ENCODE data around the gene AFAP1L2.

Gene AFAP1L2

DNA sequence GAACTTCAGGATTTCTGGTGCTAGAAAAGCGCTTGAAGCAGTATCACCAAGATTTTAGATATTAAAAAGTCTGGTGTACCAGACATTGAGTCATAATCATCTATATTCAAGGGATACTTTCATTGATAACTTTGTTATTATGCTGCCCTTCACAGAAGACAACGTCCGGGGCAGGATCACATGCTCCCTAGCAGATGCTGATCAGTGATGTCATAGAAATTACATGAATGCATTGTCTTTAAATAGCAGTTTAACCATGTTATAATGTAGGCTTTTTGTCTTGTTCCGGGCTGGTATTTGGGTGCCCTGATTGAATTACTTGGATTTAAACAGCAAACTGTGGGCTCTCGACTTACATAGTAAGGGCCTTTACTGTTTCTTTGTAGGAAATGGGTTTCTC lies 111.2 kb downstream of the AFAP1L2 start:
- DNase-seq, result no peak

DNA sequence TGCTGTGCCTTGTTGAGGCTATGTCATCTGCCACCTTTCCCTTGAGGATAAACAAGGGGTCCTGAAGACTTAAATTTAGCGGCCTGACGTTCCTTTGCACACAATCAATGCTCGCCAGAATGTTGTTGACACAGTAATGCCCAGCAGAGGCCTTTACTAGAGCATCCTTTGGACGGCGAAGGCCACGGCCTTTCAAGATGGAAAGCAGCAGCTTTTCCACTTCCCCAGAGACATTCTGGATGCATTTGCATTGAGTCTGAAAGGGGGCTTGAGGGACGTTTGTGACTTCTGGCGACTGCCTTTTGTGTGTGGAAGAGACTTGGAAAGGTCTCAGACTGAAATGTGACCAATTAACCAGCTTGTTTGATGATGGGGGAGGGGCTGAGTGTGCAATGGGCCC lies 112.8 kb downstream of the AFAP1L2 start:
- no peak for DNase-seq

DNA sequence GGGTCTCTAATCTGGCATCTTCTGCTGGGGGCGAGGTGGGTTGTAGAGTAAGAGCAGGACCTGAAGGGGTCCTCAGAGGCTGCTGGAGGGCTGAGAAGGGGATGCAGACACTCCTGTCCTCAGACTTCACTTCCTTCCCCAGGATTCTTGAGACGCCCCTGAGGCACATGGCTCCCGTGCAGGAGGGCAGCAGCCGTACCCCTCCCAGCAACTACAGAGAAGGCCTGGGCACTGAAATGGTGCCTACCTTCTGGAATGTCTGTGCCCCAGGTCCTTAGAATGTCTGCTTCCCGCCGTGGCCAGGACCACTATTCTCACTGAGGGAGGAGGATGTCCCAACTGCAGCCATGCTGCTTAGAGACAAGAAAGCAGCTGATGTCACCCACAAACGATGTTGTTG lies 113.2 kb downstream of the AFAP1L2 start:
- DNase-seq, result no peak

DNA sequence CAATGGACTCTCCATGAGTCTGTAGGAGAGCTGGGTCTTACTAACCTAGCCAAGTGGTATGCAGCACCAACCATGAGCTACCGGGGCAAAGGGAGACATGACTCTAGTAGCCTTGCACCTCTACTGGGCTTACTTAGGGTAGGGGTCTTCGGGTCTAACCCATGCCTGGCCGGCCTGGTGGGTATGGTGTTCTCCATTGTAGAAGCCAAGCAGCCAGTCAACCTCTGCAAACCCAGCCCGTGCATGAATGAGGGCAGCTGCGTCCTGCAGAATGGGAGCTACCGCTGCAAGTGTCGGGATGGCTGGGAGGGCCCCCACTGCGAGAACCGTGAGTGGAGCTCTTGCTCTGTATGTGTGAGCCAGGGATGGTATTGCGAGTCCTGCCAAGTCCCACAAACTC lies 114.3 kb downstream of the AFAP1L2 start:
- no peak for DNase-seq

DNA sequence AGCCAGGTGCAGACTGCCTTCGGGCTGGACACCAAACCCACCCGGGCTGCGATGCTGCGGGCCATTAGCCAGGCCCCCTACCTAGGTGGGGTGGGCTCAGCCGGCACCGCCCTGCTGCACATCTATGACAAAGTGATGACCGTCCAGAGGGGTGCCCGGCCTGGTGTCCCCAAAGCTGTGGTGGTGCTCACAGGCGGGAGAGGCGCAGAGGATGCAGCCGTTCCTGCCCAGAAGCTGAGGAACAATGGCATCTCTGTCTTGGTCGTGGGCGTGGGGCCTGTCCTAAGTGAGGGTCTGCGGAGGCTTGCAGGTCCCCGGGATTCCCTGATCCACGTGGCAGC lies 115.2 kb downstream of the AFAP1L2 start:
- no peak for DNase-seq

DNA sequence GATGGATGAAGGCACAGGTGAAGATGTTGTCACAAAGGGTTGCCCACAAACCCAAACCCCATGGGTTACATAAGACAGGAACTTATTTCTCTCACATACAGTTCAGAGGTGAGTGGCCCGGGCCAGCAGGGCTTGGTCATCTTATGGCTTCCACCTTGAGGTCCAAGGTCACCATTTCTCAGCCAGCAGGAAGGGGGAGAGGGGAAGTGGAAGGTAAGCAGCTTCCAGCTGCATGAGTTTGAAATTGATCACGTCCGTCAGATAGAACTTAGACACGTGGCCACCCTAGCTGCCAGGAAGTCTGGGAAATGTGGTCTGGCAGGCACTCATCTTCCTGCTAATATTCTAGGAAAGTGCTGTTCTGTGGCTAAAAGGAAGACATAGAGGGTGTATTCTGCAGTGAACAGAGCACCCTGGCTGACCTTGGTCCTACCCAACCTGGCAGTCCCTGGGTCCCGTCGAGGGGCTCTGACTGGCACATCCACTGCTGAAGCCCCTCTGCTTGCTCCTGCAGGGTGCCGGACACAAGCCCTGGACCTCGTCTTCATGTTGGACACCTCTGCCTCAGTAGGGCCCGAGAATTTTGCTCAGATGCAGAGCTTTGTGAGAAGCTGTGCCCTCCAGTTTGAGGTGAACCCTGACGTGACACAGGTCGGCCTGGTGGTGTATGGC lies 115.7 kb downstream of the AFAP1L2 start:
- no peak for DNase-seq

DNA sequence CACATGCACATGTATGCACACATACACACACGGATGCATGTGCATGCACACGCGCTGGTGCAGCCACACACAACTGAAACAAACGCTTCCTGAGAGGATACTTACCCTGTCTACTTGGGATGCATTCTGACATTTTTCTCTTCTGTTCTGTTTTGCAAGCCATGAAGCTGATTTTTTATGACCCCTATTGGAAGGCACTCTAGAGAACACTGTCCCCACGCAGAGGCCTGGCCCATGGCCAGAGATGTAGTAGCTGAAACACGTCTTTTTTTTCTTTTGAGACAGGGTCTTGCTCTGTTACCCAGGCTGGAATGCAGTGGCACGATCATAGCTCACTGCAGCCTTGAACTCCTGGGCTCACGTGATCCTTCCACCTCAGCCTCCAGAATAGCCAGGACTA lies 117.4 kb downstream of the AFAP1L2 start:
- DNase-seq, result no peak

DNA sequence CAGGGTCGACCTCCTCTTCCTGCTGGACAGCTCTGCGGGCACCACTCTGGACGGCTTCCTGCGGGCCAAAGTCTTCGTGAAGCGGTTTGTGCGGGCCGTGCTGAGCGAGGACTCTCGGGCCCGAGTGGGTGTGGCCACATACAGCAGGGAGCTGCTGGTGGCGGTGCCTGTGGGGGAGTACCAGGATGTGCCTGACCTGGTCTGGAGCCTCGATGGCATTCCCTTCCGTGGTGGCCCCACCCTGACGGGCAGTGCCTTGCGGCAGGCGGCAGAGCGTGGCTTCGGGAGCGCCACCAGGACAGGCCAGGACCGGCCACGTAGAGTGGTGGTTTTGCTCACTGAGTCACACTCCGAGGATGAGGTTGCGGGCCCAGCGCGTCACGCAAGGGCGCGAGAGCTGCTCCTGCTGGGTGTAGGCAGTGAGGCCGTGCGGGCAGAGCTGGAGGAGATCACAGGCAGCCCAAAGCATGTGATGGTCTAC lies 118.3 kb downstream of the AFAP1L2 start:
- no peak for DNase-seq

DNA sequence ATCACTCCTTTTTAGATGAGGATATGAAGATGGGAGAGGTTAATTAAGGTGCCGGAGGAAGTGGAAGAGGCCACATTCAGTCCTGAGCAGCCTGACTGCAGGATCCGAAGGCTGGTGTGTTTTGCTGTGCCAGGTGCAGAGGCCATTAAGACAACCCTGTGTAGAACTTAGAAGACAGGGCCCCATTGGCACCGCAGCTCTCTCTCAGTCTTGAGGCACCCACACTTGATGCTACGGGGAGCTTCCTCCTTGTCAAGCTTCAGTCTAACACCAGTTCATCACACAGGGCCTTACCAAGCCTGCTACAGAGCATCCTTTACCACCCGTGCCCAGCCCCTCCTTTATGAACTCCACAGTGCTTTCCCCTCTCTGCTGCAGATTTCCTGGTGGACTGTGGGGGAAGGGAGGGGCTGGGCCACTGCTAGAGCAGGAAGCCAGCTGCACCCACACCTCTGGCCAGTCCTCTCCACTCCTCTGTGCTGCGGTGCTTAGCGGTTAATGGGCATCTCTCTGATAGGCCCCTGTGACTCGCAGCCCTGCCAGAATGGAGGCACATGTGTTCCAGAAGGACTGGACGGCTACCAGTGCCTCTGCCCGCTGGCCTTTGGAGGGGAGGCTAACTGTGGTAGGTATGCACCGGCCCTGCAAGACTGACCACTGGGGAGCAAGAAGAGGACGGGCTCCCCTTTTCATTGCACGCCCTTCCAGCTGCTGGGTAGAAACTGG lies 119.8 kb downstream of the AFAP1L2 start:
- no peak for DNase-seq

DNA sequence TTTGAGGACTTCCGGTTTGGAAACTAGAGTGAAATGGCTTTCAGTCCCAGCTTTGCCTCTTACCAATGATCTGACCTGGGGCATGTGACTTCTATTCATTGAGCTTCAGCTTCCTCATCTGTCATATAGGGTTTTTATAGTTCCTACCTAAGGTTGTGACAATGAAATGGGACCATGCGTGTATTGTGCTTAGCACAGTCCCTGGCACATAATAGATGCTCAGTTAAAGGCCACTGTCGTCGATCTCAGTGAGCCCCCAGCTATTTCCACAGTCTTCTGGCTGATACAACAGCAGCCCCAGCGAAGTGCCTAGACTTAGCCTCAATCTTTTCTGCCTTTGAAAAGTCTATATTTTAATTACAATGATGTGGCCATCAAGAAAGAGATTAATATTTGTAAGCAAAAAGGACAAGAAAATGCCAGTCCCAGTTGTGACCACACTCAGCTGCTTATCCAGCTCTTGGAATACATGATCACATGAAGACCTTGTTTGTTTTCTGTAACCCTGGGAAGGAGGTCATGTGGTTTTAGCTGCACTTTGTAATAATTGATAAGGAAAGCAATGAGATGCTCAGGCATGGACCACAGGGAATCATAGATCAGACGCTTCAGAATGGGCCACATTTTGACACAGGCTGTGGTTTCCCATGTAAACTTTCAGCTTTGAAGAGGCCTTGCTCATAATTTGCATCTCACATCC lies 120.6 kb downstream of the AFAP1L2 start:
- DNase-seq, result no peak

DNA sequence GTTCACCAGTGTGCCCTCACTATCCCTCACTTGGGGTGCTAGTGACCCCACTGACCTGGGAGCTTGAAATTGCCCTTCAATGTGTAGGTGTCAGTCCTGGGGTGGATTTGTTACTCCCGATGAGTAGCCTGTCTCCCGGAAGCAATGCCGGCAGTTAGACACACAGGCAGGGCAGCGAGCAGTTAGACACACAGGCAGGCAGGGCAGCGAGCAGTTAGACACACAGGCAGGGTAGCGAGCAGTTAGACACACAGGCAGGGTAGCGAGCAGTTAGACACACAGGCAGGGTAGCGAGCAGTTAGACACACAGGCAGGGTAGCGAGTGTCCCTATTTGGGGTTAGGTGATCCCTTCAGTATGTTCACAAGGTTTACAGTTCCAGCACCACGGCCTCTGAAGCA lies 121.2 kb downstream of the AFAP1L2 start:
- DNase-seq, result no peak

DNA sequence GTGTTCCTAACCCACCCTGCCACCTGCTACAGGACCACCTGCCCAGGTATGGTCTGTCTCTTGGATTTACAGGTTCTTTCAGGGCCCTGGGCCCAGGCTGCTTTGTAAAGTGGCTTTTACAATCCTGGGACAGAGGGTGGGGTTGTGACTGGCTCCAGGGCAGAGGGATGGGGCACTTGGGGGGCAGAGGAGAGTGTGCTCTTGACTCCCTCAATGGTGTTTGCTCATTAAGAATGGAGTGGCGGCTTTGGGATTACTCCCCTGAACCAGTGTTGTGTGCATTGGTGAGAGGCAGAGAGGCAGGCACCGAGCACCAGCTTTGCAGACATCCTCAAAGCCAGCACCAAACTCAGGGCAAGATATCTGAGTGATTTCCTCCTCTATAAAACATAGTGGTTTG lies 121.8 kb downstream of the AFAP1L2 start:
- no peak for DNase-seq

DNA sequence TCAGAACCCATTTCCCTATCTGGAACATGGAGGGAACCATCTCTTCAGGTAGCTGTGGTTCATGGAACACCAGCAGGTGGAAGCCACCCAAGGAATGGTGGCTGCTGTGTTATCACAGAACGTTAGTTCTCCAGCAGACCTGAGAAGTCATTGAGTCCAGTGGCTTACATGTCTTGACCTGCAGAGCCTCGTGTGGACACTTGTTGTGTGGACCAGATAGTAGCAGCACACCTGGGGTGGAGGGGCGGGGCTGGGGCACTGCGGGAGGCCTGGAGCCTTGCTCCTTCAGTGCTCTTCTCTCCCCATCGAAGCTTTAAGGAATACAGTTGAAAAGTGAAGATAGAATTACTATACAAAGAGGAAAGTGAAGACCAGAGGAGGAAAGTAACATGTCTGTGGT lies 122.8 kb downstream of the AFAP1L2 start:
- no peak for DNase-seq

DNA sequence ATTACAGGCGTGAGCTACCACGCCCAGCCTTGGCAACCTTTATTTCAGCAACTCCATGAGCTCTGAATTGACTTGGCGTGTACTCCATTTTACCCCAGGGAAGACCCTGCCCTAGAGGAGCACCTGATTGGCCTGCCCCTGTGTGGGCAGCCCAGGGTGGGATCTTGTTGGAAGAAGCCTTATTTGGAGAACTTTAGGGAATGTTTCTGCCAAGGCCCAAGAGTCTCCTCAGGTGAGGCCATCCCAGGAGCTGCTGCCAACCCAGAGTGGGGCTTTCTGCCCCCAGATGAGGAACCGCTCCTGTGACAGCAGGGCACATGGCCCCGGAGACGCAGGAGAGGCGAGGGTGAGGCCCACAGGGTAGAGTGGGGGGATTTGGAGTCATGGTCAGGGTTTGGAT lies 123.3 kb downstream of the AFAP1L2 start:
- no peak for DNase-seq

DNA sequence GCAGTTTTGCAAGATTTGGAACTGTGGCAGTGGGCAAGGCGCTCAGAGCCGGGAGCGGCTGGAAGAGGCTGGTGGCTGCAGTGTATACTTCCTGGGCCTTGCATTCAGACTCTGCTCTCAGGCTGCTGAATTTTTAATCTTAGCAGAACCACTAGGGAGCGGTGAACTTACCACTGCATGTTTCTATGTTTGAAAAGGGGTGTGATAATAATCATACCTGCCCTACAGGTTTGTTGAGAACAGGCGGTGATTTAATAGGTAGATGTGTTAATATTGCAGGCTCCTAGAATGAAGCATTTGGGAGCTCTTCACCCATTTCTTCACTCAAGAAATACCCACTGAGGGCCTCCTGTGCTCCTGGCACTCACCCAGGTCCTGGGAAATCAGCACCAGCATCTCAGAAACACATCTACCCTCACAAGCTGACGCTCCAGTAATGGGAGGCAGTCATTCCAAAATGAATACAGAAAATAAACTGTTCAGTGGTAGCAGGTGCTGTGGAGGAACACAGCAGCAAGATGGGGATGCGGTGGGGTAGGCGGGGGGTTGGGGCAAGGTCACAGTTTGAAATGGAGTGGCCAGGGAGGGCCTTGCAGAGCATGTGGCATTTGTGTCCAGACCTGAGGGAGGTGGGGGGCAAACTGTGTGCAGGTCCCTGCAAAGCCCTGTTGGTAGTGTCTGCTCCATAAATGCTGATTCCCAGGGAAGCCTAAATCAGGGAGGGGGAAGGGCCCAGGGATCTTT lies 124.2 kb downstream of the AFAP1L2 start:
- DNase-seq, result no peak

DNA sequence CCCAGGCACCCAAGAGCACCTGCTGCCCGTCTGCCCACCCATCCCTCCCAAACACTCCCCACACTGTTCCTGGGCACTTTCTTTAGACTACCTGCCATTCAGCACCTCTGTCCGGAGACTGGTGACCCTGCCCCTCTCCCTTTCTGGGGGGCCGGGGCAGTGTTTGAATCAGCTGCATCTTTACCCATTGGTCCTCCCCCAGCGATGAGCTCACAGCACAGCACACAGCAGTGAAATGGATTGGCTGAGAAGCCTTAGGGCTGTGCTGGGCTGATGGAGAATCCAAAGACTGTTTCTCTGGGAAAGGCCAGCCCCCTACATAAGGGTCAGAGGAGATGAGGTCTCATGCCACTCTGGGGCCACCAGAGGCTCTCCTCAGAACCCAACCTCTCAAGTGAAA lies 125.0 kb downstream of the AFAP1L2 start:
- DNase-seq, result no peak

DNA sequence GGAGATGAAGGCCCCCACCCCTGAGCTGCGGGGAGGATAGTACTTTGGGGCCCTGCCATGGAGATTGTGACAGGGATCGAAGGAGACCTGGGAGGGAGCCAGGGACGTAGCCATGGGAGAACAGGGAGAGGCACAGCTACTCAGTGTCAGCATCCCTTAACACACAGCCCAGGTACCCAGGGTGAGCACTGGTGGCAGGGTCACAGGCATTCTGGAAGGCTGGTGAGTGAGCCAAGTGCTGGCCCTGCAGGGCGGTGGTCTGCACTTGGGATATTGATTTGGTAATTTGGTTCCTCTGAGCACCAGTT lies 125.5 kb downstream of the AFAP1L2 start:
- DNase-seq, result no peak

DNA sequence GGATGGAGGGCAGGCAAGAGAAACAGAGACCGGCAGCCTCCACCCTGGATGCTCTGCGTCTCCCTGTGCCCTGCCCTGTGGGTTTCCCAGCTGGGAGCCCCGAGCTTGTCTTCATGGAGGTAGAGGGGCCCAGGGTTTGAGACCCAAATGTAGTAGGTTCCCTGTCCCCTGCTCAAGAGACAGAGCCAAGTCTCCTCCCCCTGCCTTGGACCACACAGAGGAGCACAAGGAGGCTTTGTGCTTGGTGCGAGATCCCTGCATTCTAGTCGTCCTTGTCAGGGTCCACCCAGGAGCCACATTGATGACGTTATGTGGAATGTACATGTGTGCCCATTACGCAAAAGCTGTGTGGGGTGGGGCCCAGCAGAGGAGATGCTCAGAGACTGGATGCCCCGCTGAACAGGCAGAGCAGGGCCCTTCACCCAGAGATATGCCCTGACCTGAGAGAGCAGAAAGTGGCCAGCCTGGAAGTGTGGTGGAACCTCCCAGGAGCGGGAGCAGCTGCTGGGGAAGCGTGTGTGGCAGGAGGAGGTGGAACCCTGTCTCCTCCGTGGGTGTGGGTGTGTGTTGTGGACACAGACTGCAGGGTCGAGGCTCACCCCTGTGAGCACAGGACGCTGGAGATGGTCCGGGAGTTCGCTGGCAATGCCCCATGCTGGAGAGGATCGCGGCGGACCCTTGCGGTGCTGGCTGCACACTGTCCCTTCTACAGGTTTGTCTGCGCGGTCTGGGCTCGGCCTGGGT lies 126.0 kb downstream of the AFAP1L2 start:
- no peak for DNase-seq

DNA sequence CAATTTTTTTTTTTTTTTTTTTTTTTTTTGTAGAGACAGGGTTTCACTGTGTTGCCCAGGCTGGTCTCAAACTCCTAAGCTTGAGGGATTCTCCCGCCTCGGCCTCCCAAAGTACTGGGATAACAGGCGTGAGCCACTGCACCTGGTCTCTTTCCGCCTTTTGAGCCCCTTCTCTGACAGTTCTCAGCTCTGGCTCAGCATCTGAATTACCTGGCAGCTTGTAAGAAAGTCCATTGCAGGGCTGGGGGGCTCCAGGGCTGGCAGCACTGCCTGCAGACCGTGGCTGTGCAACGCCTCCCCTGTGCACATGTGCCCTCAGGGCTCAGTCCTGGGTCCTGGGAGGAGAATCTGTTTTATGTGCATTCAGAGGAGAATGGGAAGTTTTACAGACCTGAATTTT lies 127.6 kb downstream of the AFAP1L2 start:
- DNase-seq, result no peak

DNA sequence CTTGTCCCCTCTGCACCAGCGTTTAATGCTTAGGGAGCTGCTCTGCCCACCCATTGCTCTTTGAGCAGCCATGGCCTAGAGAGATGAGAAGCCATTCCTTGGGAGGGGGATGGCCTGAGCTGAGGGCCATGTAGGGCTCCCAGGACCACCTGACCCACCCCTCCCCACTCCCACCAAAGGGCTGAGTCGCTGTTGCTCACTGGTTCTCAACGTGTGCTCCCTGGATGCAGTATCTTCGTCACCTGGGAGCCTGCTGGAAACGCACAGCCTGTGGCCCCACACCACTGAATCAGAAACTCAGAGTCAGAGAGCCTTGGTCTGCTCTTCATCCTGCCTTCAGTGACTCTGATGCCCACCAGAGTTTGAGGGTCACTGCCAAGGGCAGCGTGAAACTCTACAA lies 128.2 kb downstream of the AFAP1L2 start:
- DNase-seq, result no peak

DNA sequence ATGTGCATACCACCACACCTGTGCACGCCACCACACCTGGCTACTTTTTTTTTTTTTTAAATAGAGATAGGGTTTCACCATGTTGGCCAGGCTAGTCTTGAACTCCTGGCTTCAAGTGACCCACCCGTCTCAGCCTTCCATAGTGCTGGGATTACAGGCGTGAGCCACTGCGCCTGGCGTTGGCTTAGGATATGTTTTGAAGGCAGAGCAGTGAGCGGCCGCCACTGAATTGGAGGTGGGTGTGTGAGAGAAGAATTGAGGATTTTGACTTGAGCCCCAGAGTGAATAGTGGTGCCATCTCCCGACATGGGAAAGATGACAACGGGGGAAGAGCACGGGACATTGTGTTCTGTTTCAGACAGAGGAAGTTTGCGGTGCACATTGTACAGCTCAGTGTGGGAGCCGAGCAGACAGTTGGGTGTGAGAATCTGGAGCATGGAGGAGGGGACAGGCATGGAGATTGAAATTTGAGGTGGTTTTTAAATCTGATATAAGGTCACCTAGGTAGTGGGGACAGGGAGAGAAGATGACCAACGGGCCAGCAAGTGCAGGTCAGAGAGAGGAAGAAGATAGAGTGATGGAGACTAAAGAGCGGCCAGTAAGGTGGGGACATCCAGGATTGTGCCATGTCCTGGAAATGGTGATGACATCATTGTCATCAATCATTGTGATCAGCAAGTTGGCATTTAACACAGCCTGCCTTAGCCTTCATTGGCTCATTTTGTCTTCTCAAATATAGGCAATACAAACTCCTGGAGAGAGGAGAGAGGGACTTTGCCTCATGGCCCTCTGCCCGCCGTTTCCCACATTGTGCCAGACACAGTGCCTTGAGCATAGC lies 129.5 kb downstream of the AFAP1L2 start:
- no peak for DNase-seq

Measured in amygdala (tissue), 56 donors.